Measurements from ENCODE around the gene MRPS15.

The MRPS15 gene

DNA sequence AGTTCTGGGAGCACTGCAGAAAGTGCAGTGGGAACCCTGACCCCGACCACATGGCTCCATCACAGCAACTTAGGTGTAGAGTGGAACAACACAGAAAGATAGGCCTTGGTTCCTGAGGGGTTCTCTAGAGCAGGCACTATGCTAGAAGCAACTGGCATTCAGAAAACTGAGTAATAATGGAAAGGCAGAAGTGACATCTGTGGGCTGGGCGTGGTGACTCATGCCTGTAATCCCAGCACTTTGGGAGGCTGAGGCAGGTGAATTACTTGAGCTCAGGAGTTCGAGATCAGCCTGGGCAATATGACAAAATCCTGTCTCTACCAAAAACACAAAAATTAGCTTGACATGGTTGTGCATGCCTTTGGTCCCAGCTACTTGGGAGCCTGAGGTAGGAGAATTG is 5.3 kb downstream of the MRPS15 start:
- DNase-seq (ENCODE audit: extremely low read depth, low read depth), result no peak
- TF ChIP-seq, protein P1, sequence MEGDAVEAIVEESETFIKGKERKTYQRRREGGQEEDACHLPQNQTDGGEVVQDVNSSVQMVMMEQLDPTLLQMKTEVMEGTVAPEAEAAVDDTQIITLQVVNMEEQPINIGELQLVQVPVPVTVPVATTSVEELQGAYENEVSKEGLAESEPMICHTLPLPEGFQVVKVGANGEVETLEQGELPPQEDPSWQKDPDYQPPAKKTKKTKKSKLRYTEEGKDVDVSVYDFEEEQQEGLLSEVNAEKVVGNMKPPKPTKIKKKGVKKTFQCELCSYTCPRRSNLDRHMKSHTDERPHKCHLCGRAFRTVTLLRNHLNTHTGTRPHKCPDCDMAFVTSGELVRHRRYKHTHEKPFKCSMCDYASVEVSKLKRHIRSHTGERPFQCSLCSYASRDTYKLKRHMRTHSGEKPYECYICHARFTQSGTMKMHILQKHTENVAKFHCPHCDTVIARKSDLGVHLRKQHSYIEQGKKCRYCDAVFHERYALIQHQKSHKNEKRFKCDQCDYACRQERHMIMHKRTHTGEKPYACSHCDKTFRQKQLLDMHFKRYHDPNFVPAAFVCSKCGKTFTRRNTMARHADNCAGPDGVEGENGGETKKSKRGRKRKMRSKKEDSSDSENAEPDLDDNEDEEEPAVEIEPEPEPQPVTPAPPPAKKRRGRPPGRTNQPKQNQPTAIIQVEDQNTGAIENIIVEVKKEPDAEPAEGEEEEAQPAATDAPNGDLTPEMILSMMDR (IDR thresholded peaks at IDR 0.05; ENCODE audit: low read depth, low read length, missing control alignments), result no peak
- no peak overlapping the region for H3K4me3 ChIP-seq (replicated peaks; ENCODE audit: low read depth, low read length)

DNA sequence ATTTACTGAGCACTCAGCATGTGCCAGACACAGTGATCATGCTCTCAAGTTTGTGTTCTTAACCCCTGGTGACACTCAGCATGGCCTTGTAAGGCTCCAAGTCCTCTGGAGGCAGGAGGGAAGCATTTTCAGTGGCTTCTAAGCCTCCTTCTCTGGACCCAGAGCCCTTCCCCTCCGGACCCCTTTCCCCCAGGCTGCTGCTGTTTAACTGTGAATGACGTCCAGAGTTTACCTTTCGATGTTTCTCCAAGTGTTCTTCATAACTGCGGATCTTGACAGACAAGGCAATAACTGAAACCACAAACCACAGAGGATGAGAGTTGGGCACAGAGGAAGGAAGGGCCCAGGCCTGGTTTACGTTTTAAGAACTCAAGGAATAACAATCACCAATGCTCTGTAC is 6.5 kb downstream of the MRPS15 start:
- TF ChIP-seq, protein P1 (IDR thresholded peaks at IDR 0.05; ENCODE audit: low read depth, low read length, missing control alignments), result no peak
- DNase-seq (ENCODE audit: extremely low read depth, low read depth), result no peak

GRCh38 chr1:36456391-36456928 is 7.7 kb downstream of the MRPS15 start:
- TF ChIP-seq, protein P1 (IDR thresholded peaks at IDR 0.05; ENCODE audit: low read depth, low read length, missing control alignments), result no peak
- DNase-seq (ENCODE audit: extremely low read depth, low read depth), result no peak

More for the DNA sequence above, 6.5 kb downstream of the MRPS15 start:
- H3K4me3 ChIP-seq (replicated peaks; ENCODE audit: low read depth, low read length), result no peak overlapping the region

GRCh38 chr1:36455386-36455785 is 8.8 kb downstream of the MRPS15 start:
- DNase-seq (ENCODE audit: extremely low read depth, low read depth), result no peak
- TF ChIP-seq, protein P1 (IDR thresholded peaks at IDR 0.05; ENCODE audit: low read depth, low read length, missing control alignments), result no peak
- no peak overlapping the region for H3K4me3 ChIP-seq (replicated peaks; ENCODE audit: low read depth, low read length)

More at GRCh38 chr1:36456391-36456928, 7.7 kb downstream of the MRPS15 start:
- H3K4me3 ChIP-seq (replicated peaks; ENCODE audit: low read depth, low read length), result no peak overlapping the region

GRCh38 chr1:36453600-36454388 is 10.4 kb downstream of the MRPS15 start:
- H3K4me3 ChIP-seq (replicated peaks; ENCODE audit: low read depth, low read length), result no peak overlapping the region
- DNase-seq (ENCODE audit: extremely low read depth, low read depth), result no peak

DNA sequence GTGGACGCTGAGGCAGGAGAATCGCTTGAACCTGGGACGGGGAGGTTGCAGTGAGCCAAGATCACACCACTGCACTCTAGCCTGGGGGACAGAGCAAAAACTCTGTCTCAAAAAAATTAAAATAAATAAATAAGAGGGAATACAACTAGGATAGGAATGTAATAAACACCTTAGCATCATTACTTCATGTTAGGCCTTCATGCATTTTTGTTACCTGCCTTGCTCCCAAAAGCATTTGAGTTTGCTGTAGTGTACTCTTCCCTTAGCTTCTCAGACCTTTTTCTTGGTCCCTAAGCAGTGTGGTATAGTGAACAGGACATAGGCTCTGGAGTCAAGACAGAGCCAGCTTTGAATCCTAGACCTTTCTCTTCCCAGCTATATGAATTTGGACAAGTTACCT is 11.1 kb downstream of the MRPS15 start:
- TF ChIP-seq, protein P1 (IDR thresholded peaks at IDR 0.05; ENCODE audit: low read depth, low read length, missing control alignments), result no peak
- no peak for DNase-seq (ENCODE audit: extremely low read depth, low read depth)
- H3K4me3 ChIP-seq (replicated peaks; ENCODE audit: low read depth, low read length), result no peak overlapping the region

More at GRCh38 chr1:36453600-36454388, 10.4 kb downstream of the MRPS15 start:
- TF ChIP-seq, protein P1 (IDR thresholded peaks at IDR 0.05; ENCODE audit: low read depth, low read length, missing control alignments), result no peak
